PFSK-1 (cell line): Measurements from ENCODE around the gene PPP1R7.

Source experiments
- POLR2AphosphoS5 ChIP-seq: IDR thresholded peaks from 2 replicates; pipeline ENCODE4 v1.6.1; 2012; ENCODE audit warnings: low read depth, mild to moderate bottlenecking, control low read depth, low read length, moderate library complexity
- SIN3A ChIP-seq: IDR thresholded peaks from 2 replicates; pipeline ENCODE4 v1.6.1; 2012; ENCODE audit warnings: mild to moderate bottlenecking, low read length, moderate library complexity, borderline replicate concordance; ENCODE audit not compliant: insufficient read depth
- TAF1 ChIP-seq: IDR thresholded peaks from 2 replicates; pipeline ENCODE4 v1.6.1; 2012; ENCODE audit warnings: low read length, control low read depth, borderline replicate concordance; ENCODE audit not compliant: insufficient read depth

- no peak for TF ChIP-seq POLR2AphosphoS5
- TF ChIP-seq SIN3A = no peak
- no peak for TF ChIP-seq TAF1
Measured at GRCh38 chr2:241158546-241158900, 8.3 kb downstream of the PPP1R7 start.
